22Rv1 (cell line): ENCODE data around the gene PTF1A.

ENCODE experiments used
- H3K27ac ChIP-seq: fragments of 450-650 bp; 2 replicates; pipeline ENCODE4 v1.5.1; 2017
- CTCF ChIP-seq: fragments of 450-650 bp; IDR thresholded peaks from 2 replicates; pipeline ENCODE4 v1.5.1; 2017; ENCODE audit warnings: mild to moderate bottlenecking
- ZFX ChIP-seq: fragments of 450-650 bp; IDR thresholded peaks from 2 replicates; pipeline ENCODE4 v1.6.1; 2017; ENCODE audit warnings: antibody characterized with exemption, borderline replicate concordance

PTF1A gene

GRCh38 chr10:23172429-23173213, 19.5 kb upstream of the PTF1A start:
- no peak overlapping the region for H3K27ac ChIP-seq
- no peak for TF ChIP-seq CTCF
- no peak for TF ChIP-seq ZFX

GRCh38 chr10:23173214-23174073, 18.7 kb upstream of the PTF1A start:
- no peak overlapping the region for H3K27ac ChIP-seq
- no peak for TF ChIP-seq ZFX
- TF ChIP-seq CTCF, result peak; percentile 35

- TF ChIP-seq CTCF (no peak), ZFX (no peak)
- no peak overlapping the region for H3K27ac ChIP-seq
Measured at GRCh38 chr10:23174074-23174976, 17.8 kb upstream of the PTF1A start.

GRCh38 chr10:23174977-23175512, 17.1 kb upstream of the PTF1A start:
- TF ChIP-seq ZFX (no peak), CTCF (no peak)
- H3K27ac ChIP-seq, result no peak overlapping the region

- TF ChIP-seq CTCF, result no peak
- TF ChIP-seq ZFX, result no peak
- no peak overlapping the region for H3K27ac ChIP-seq
Measured at GRCh38 chr10:23186178-23186577, 5.9 kb upstream of the PTF1A start.

GRCh38 chr10:23186697-23187096, 5.4 kb upstream of the PTF1A start:
- no peak overlapping the region for H3K27ac ChIP-seq
- TF ChIP-seq ZFX (no peak), CTCF (no peak)
